Cardiac septum (tissue), 1 donor: ENCODE measurements around the gene PDLIM7. TPM values are rescaled to one million over a fixed set of nuclear protein-coding genes. Genes with fewer than 3 reads are reported as not detected.

Source experiments
- DNase-seq: peaks from one replicate; pipeline ENCODE4 v3.0.0-alpha.2; 2020; ENCODE audit warnings: low spot score
- intact Hi-C: fragments of 100-400 bp; cut with DNase I; formaldehyde crosslinking; loops from one replicate; pipeline ENCODE4 v1.14.0; 2022
- total RNA-seq: library from RNA; stranded (reverse); fragmentation: NEBNext Ultra II Directional; extraction: Animal tissue kit (Norgen Biotek cat#: 25700); gene quantifications from one replicate; pipeline ENCODE4 v1.2.1, GENCODE V29; 2021
- donor health status: DM: no; HTN: no; CAD: no.

The PDLIM7 gene
- total RNA-seq, 1 donor from 2014 or later = 133 TPM

DNA sequence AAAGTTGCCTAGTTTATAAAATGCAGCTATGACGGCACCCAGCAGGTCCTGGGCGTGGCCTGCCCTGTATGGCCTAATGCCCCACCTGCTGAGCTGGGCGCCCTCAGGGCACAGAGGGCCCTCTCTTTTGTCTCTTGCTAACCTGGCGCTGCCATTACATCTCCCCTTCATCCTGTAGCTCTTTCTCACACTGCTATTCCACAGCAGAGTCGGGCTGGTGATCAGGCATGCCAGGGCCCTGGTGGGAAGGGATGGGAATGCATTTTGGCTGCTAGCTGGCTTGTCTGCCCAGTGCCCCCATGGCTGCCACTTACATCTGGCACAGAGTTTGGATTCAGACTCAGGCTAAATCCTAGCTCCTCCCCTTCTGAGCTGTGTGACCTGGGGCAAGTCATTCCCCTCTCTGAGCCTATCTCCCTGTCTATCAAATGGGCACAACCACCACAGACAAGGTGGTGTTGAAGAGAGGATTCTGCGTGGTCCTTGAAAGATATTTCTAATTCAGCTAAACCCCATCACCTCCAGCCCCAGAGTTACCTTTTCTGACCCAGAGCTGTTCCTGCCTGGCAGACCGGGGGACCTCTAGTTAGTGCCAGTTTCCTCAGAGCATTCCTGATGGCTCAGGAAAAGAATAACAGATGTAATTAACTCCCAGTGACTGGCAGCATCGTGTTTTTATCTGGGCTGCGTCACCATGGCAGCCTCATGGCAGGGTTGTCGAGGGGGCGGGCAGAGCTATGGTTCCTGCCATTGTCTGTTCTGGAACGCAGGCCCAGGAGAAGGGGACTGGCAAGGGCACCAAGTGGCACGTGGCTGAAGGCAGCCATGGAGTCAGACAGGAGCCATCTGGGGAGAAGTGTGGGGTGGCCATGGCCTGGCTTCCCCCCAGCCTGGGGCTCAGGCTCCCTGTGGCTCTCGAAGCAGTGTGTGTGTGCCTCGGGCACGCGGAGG, 44.4 kb downstream of the PDLIM7 start:
- no peak for DNase-seq
- intact Hi-C loops = loop anchor here (10.0 kb wide), 1 partner anchor 138 kb away; the partner anchor contains the start of gene MXD3

DNA sequence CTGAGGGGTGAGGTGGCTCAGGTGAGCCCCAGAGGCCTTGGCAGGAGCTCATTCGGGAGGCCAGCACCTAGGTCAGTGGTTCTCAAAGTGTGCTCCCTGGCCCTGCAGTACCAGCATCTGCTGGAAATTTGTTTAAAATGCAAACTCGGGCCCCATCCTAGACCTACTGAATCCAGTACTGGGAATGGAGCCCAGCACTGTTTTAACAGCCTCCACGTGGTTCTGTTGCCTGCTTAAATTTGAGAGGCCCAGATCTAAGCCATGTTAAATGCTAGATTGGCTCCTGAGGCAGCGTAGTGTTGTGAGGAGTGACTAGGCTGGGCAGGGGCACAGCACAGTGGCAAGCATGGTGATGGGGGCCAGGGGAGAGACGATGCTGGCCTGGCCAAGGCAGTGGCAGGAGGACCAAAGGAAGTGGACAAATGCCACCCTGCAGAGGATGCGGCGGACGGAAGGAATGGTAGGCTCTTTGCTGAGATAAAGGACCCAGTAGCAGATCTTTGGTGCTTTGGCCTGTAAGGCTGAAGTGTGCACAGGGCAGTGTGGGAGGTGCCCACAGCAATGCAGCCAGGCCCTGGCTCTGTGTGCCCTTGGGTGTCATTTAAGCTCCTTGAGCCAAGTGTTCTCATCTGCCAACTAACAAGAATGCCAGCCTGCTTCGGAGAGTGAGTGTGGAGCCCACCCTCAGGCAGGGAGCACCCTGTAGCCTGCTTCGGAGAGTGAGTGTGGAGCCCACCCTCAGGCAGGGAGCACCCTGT, 46.6 kb downstream of the PDLIM7 start:
- intact Hi-C loops = loop anchor here (10.0 kb wide), 1 partner anchor 136 kb away; the partner anchor contains the start of gene MXD3
- no peak for DNase-seq

- no peak for DNase-seq
- intact Hi-C loops = loop anchor here (10.0 kb wide), 1 partner anchor 135 kb away; the partner anchor contains the start of gene MXD3
Measured at GRCh38 chr5:177449140-177450061, 48.0 kb downstream of the PDLIM7 start.

DNA sequence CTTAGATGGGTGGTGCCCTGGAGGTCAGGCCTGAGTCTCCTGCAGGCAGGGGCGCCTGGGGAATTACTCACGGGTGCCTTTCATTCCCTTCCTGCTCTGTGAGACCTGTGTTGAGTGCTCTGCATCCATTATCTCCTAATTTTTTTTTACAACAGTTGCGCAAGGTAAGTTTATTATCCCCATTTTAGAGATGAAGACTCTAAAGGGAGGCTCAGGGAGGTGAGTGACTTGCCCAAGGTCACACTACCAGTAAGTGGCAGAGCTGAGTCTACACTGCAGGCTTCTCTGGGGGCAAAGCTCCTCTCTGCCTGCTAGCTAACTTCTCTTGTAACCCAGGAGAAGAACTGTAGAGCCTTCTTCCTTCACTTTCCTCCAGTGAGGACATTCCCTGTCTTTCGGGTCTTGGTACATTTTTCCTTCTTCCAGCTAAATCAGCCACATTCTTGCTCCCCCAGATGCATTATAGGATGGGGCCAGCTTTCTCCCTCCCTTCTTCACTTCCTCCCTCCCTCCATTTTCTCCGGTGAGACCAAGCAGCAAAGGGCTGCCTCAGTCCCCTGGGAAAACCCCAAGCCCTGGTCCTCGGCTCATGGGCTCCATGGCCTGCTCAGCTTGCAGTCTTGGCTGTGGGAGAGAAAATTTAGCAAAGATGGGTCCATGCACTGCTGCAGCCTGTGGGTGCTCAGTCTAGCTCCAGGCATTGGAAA, 49.0 kb downstream of the PDLIM7 start:
- no peak for DNase-seq
- intact Hi-C loops = no loop called here

DNA sequence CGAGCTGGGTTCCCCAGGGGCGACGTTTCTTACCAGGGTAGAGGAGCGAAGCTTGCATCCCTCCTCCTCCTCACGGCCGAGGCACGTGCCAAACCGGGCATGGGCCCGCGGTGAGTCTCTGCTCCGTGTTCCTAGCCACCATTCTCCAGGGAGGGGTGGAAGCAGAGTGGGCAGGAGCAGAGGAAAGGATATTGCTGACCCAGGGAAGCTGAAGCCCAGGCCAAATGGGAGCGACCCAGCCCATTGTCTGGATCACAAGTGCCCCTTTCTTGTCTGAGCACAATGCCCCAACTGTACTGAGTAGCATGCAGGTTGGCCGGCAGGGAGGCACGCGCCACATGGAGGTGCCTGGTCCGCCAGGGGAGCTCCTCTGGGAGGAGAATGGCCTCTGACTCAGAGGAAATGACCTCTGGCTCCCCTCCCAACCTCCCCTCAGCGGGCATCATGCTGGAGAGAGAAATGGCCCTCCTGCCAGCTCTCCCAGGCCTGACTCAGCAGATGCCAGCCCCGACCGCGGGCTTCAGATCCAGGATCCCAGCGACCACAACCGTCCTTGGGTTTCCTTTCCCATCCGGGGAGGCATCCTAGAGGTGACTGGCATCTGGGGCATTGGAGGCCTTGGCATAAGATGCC, 49.7 kb downstream of the PDLIM7 start:
- DNase-seq = no peak
- intact Hi-C loops = no loop called here

- intact Hi-C loops = no loop called here
- DNase-seq = no peak
Measured at GRCh38 chr5:177447066-177447610, 50.3 kb downstream of the PDLIM7 start.

DNA sequence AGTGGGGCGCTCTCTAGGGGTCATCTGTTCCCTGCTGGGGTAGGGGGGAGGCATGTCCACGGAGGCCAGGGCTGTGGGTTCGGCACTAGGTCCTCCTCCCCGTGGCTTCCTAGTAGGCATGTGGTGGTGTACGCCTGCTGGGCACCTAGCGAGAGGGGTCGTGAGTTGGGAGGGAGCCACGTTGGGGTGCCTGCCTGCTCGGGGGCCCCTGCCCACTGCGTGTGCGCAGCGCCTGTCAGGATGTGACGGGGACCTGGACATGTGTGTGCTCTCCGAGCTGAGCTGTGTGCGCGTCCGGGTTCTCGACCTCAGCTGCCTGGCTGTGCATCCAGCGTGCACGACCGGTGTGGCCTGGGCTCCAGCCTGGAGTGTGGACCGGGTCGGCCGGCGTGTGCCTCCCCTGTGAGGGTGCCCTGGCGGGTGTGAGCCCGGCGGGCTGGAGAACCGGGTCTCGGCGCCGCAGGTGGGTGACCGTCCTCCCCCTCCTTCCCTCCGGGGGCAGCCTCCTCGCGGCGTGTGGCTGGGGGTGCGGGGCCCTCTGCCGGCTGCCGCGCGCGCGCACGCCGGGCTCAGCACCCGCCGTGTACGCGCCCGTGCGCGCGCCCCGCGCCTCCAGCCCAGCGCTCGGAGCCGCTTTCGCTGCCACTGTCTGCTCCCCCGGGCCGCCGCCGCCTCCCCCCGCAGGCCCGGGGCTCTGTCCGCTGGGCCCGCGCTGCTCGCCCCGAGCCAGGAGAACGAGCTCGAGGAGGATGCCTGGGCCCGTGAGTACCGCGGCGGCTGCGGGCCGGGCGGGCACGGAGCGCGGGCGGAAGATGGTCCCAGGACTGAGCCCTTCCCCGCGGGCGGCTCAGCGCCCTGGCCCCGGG, 51.0 kb downstream of the PDLIM7 start, which contains the start of gene PRR7:
TSS of gene PRR7 (plus strand) at position 615 of the 866 bp plus-strand sequence. CDS start 8,254 bp downstream, outside the sequence.
- intact Hi-C loops = no loop called here
- DNase-seq = no peak

DNA sequence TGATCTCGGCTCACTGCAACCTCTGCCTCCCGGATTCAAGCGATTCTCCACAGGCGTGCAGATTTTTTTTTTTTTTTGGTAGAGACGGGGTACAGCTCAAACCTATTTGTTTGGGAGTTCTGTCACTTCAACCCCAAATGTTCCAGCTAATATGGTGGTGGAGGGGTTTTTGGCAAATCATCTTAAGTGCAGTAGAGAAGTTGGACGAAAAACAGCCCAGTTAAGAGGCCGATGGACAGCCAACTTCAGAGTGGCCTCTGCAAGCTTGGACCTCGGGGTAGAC, 51.5 kb downstream of the PDLIM7 start:
- intact Hi-C loops = no loop called here

GRCh38 chr5:177445052-177445916, 52.1 kb downstream of the PDLIM7 start:
- intact Hi-C loops = no loop called here
- DNase-seq = no peak

More for the DNA sequence above, 51.5 kb downstream of the PDLIM7 start:
- no peak for DNase-seq

- no peak for DNase-seq
- intact Hi-C loops = no loop called here
Measured at GRCh38 chr5:177444106-177445051, 53.0 kb downstream of the PDLIM7 start.

- DNase-seq = no peak
- intact Hi-C loops = no loop called here
Measured at GRCh38 chr5:177443144-177443983, 54.0 kb downstream of the PDLIM7 start.

DNA sequence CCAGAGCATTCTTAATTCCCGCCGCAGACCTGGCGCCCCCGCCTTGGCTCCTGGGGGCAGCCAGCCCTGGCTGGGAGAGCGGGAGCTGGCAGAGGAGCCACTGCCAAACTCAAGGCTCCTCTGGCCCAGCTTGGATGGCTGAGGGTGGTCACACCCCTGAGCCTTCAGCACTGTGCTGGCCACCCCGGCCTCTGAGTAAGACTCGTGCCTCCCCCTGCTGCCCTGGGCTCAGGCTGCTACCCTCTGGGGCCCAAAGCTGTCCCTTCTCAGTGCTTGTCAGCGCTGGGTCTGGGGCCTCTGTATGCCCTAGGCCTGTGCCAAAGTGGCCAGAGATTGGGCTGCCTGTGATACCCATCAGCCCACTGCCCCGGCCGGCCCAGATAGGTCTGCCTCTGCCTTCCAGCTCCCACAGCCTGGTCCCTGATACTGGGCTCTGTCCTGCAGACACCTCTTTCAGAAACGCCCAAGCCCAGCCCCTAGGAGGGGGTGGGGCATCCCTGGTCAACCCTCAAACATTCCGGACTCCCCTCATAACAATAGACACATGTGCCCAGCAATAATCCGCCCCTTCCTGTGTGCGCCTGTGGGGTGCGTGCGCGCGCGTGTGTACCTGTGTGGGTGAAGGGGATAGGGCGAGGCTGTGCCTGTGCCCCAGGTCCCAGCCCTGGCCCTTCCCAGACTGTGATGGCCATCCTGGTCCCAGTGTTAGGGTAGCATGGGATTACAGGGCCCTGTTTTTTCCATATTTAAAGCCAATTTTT, 55.2 kb downstream of the PDLIM7 start:
- DNase-seq = no peak

GRCh38 chr5:177440990-177441780, 56.2 kb downstream of the PDLIM7 start:
- DNase-seq = no peak
- intact Hi-C loops = no loop called here

More for the DNA sequence above, 55.2 kb downstream of the PDLIM7 start:
- intact Hi-C loops = no loop called here
